ENCODE data around the gene RAI14.

RAI14 gene

DNA sequence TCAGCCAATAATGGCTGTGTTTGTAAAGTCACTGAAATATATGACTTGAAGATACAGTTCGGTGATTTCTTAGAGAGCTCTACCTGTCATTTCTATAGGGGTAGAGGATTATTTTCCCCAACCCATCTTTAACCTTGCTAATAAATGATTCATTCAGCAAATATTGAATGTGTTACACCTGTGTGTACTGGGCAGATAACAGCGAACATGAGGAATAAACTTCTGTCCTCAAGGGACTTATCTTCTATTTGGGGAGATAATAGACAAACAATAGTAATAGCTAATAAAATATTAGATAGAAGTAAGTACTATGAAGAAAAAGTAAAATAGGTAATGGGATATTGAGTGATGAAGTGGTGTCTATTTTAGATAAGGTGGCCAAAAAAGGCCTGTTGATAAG is 192.1 kb downstream of the RAI14 start:
- TF ChIP-seq, protein P1, sequence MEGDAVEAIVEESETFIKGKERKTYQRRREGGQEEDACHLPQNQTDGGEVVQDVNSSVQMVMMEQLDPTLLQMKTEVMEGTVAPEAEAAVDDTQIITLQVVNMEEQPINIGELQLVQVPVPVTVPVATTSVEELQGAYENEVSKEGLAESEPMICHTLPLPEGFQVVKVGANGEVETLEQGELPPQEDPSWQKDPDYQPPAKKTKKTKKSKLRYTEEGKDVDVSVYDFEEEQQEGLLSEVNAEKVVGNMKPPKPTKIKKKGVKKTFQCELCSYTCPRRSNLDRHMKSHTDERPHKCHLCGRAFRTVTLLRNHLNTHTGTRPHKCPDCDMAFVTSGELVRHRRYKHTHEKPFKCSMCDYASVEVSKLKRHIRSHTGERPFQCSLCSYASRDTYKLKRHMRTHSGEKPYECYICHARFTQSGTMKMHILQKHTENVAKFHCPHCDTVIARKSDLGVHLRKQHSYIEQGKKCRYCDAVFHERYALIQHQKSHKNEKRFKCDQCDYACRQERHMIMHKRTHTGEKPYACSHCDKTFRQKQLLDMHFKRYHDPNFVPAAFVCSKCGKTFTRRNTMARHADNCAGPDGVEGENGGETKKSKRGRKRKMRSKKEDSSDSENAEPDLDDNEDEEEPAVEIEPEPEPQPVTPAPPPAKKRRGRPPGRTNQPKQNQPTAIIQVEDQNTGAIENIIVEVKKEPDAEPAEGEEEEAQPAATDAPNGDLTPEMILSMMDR (IDR thresholded peaks at IDR 0.05; ENCODE audit: low read depth, low read length, missing control alignments), result no peak
- no peak for DNase-seq (ENCODE audit: extremely low read depth, low read depth)
- no peak overlapping the region for H3K4me3 ChIP-seq (replicated peaks; ENCODE audit: low read depth, low read length)

DNA sequence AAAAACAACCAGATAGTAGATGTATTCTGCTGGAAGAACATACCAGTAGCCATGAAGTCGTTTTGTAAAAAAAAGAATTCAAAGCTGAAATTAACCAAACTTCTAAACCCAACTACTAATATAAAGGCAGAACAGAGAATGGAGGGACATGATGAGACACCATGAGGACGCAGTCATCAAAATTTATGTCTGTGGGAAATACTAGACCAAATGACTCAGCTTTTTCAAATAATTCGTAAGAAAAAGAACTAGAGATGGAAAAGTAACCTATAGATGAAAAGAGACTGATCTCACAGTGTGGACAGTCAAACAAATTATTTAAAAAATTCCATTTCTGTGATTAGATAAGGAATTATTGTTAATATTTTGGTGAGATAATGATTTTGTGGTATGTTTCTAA is 193.1 kb downstream of the RAI14 start:
- no peak overlapping the region for H3K4me3 ChIP-seq (replicated peaks; ENCODE audit: low read depth, low read length)
- TF ChIP-seq, protein P1 (IDR thresholded peaks at IDR 0.05; ENCODE audit: low read depth, low read length, missing control alignments), result no peak
- DNase-seq (ENCODE audit: extremely low read depth, low read depth), result no peak

DNA sequence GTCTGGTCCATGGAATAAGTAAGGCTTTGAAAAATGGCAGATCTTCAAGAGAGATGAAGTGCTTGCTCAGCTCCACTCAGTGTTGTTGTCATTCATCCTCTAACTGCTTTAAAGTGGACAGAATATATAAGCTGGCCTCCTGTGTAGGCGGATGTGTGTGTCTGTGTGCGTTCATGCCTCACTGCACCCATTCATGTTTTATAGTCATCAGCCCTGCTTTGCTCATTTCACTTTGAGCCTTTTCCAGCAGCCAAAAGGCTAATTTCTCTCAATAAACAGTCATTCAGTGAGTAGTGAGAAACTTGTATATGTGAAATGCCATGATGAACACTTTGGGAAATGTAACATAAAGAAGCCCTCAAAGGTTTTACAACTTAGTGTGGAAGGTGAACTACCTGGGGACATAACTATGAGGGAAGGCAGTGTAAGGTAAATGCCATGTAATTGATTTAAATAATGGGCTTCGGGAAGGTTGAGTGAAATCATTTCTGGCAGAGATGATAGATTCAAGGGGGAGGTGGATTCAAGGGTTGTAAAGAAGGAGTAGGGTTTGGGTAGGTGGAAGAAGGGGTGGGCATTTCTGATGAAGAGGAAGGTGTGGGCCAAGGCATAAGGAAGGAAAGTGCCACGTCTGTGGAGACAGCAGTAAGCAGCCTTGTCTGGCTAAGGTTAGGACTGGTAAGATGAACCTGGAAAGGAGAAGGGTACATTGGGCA is 198.5 kb downstream of the RAI14 start:
- DNase-seq (ENCODE audit: extremely low read depth, low read depth), result no peak
- TF ChIP-seq, protein P1 (IDR thresholded peaks at IDR 0.05; ENCODE audit: low read depth, low read length, missing control alignments), result no peak

DNA sequence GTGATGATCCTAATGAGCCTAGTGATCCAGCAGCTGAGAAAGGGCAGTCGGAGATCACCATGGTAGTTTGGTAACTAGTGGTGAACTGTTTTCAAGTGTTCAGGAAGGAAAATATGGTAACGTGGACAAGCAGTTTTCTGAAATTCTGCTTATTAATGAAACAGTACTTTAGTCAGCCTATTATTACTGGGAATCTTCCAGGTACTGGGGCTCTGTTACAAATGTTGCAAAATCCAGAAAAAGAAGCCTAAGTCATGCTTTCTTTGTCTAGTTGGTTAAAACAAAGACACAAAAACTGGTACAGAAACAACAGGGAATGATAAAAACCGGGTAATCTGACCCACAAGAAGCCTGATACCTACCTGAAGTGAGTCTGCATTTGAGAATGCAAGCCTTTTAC is 201.0 kb downstream of the RAI14 start:
- no peak overlapping the region for H3K4me3 ChIP-seq (replicated peaks; ENCODE audit: low read depth, low read length)

More for the DNA sequence above, 198.5 kb downstream of the RAI14 start:
- H3K4me3 ChIP-seq (replicated peaks; ENCODE audit: low read depth, low read length), result no peak overlapping the region

DNA sequence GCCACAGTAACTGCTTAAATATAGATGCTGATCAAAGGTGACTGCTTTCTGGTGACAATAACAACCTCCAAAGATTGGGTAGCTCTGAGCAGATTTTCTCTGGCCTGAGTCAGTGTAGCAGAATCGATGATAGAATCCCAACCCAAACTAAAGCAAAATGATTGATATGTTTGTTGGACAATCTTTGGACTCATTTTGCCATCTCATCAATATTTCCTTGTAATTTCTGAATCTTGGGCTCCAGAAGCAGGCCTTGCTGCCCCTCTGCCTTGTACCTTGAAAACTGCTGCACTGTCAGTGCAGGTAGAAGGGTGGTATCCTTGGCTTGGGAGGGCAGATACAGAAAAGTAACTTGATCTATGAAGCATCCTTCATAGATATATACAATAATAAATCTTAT is 201.8 kb downstream of the RAI14 start:
- no peak for DNase-seq (ENCODE audit: extremely low read depth, low read depth)
- TF ChIP-seq, protein P1 (IDR thresholded peaks at IDR 0.05; ENCODE audit: low read depth, low read length, missing control alignments), result no peak
- no peak overlapping the region for H3K4me3 ChIP-seq (replicated peaks; ENCODE audit: low read depth, low read length)

More for the DNA sequence above, 201.0 kb downstream of the RAI14 start:
- TF ChIP-seq, protein P1 (IDR thresholded peaks at IDR 0.05; ENCODE audit: low read depth, low read length, missing control alignments), result no peak
- no peak for DNase-seq (ENCODE audit: extremely low read depth, low read depth)

DNA sequence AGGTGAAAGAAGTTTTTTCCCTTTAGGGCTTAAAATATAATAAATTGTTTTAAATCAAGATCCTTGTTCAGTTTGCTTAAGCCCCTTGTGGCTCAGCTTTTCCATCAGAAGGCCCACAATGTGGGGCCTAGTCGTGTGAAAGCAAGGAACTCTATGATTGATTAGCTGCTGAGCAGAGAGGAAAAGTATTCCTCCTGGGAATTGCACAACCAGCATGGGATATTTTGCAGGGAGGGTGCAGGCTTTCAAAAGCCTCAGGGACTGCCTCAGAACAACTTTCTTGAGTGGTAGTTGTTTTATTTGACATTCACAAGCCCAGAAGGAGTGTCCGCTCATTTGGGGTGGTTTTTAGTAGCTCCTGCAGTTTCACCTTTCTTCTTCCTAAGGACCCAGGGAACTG is 202.7 kb downstream of the RAI14 start:
- TF ChIP-seq, protein P1 (IDR thresholded peaks at IDR 0.05; ENCODE audit: low read depth, low read length, missing control alignments), result no peak
- DNase-seq (ENCODE audit: extremely low read depth, low read depth), result no peak
- H3K4me3 ChIP-seq (replicated peaks; ENCODE audit: low read depth, low read length), result no peak overlapping the region

DNA sequence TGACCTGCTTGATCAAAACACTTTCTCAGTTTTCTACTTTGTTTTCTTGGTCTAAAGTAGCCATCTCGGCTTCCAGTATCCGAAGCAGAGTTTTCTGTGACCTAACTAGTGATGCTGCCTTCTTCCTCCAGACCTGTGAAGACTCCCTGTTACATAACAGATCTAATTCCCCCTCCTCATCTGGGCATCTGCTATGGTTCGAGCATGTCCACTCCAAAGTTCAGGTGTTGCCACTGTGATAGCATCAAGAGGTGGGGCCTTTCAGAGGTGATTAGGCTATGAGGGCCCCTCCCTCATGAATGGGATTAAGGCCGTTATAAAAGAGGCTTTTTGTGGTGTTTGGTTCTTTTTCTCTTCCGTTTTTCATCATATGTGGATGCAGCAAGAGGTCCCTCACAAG is 203.1 kb downstream of the RAI14 start:
- TF ChIP-seq, protein P1 (IDR thresholded peaks at IDR 0.05; ENCODE audit: low read depth, low read length, missing control alignments), result no peak
- DNase-seq (ENCODE audit: extremely low read depth, low read depth), result no peak
- H3K4me3 ChIP-seq (replicated peaks; ENCODE audit: low read depth, low read length), result no peak overlapping the region

Measured in HFF-Myc (cell line).